Measurements from ENCODE around the gene SH3PXD2B. TPM values are rescaled to one million over a fixed set of nuclear protein-coding genes. Genes with fewer than 3 reads are reported as not detected.

Gene SH3PXD2B
- total RNA-seq, 1 experiment from 2014 or later, result 27.5 TPM

DNA sequence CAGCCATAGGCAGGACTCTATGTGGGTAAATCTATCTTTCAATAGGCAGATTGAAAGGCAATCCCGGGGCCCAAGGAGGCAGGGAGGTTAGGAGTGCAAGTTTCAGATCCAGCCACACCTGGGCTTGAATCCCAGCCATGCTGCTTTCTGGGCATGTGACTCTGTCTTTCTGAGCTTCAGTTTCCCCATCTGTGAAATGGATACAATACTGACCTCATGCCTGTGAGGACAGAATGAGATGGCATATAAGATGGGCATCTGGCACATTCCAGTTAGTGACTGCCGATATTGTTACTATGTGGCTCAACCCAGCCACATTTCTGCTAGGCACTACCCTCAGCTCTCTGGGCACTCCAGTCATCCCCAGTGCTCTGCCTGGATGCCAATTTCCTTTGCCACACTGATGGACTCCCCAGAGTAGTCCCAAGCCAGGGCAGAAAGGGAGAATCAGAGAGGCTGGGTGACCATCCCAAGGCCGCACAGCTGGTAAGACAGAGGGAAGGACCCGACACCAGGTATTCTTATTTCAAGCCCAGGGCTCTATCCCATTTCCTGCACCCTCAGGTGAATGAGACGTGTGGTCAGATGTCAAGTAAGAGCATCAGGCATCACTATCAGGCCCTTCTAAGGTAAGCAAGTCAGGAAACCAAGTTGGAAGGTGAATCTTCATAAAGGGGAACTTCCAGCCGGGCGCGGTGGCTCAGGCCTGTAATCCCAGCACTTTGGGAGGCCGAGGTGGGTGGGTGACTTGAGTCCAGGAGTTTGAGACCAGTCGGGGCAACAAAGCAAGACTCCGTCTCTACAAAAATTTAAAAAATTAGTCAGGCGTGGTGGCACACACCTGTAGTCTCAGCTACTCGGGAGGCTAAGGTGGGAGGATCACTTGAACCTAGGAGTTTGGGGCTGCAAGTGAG lies 38.7 kb downstream of the SH3PXD2B start:
- Histone ChIP-seq H3K27ac (ENCODE audit: low read depth, low read length) (no peak overlapping the region), H3K9me3 (ENCODE audit: control insufficient read depth in 1 of 2, insufficient read depth in 1 of 2, low read depth in 1 of 2, low read length in 2 of 2) (no peaks in the 10 kb centered on the region), H3K4me1 (ENCODE audit: control insufficient read depth in 1 of 2, insufficient read depth in 2 of 2, low read length in 2 of 2) (peaks cover 0 to 5% of the 10 kb centered on the region in 2 experiments; a peak in 2 of 4 replicates), H3K4me3 (replicated peaks in 1 of 2; ENCODE audit: low read depth in 1 of 2, low read length in 2 of 2) (no peak overlapping the region), H3K27me3 (ENCODE audit: insufficient read depth, low read length) (no peaks in the 10 kb centered on the region), H3K4me2 (ENCODE audit: low read length) (no peak overlapping the region), H4K20me1 (ENCODE audit: insufficient read depth) (no peaks in the 10 kb centered on the region), H3K9ac (ENCODE audit: low read length) (no peak overlapping the region), H3K36me3 (ENCODE audit: control insufficient read depth in 1 of 2, insufficient read depth in 2 of 2, low read length in 2 of 2) (no peaks in the 10 kb centered on the region; a peak in 1 of 4 replicates), H3K79me2 (ENCODE audit: insufficient read depth, low read length) (no peaks in the 10 kb centered on the region), H2AFZ (ENCODE audit: low read depth, low read length, poor library complexity, severe bottlenecking) (no peak overlapping the region), H3K9me2 (ENCODE audit: insufficient read depth) (no peaks in the 10 kb centered on the region)
- ChIA-PET CTCF (no interaction called here), POLR2A (interaction anchor here (0.7 kb wide), 2 partner anchors 55 to 61 kb away, joined by 3 read pairs; no protein-coding TSS in a partner anchor), RAD21 (ENCODE audit: low non-redundant PET in 1 of 2, low total read pairs in 2 of 2, uncharacterized antibody in 2 of 2, unreplicated experiment in 2 of 2) (no interaction called here)
- DNase-seq (ENCODE audit: low read depth, low spot score), result no peak
- no TSS peak for BruUV-seq (replicated peaks)
- no peak for ATAC-seq
- intact Hi-C loops (cut with micrococcal nuclease), result no loop called here
- TF ChIP-seq YY1 (IDR thresholded peaks at IDR 0.05; ENCODE audit: extremely low read depth, insufficient replicate concordance, low read depth, low read length) (no peak), RAD21 (IDR thresholded peaks at IDR 0.05; ENCODE audit: low read depth) (no peak), ELF1 (IDR thresholded peaks at IDR 0.05; ENCODE audit: borderline replicate concordance, low read depth) (no peak), TCF7L2 (IDR thresholded peaks at IDR 0.05; ENCODE audit: borderline replicate concordance, extremely low read depth, insufficient read depth, insufficient read length) (no peak), EZH2phosphoT487 (IDR thresholded peaks at IDR 0.05; ENCODE audit: borderline replicate concordance) (no peak), SRF (IDR thresholded peaks at IDR 0.05; ENCODE audit: low read depth) (no peak)
- TF ChIP-seq, protein P1, sequence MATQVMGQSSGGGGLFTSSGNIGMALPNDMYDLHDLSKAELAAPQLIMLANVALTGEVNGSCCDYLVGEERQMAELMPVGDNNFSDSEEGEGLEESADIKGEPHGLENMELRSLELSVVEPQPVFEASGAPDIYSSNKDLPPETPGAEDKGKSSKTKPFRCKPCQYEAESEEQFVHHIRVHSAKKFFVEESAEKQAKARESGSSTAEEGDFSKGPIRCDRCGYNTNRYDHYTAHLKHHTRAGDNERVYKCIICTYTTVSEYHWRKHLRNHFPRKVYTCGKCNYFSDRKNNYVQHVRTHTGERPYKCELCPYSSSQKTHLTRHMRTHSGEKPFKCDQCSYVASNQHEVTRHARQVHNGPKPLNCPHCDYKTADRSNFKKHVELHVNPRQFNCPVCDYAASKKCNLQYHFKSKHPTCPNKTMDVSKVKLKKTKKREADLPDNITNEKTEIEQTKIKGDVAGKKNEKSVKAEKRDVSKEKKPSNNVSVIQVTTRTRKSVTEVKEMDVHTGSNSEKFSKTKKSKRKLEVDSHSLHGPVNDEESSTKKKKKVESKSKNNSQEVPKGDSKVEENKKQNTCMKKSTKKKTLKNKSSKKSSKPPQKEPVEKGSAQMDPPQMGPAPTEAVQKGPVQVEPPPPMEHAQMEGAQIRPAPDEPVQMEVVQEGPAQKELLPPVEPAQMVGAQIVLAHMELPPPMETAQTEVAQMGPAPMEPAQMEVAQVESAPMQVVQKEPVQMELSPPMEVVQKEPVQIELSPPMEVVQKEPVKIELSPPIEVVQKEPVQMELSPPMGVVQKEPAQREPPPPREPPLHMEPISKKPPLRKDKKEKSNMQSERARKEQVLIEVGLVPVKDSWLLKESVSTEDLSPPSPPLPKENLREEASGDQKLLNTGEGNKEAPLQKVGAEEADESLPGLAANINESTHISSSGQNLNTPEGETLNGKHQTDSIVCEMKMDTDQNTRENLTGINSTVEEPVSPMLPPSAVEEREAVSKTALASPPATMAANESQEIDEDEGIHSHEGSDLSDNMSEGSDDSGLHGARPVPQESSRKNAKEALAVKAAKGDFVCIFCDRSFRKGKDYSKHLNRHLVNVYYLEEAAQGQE (IDR thresholded peaks at IDR 0.05; ENCODE audit: low read depth), result no peak
- TF ChIP-seq, protein P2, sequence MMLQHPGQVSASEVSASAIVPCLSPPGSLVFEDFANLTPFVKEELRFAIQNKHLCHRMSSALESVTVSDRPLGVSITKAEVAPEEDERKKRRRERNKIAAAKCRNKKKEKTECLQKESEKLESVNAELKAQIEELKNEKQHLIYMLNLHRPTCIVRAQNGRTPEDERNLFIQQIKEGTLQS (IDR thresholded peaks at IDR 0.05), result no peak

All from HCT116 (cell line).